ENCODE data around the gene SRGN.

Gene SRGN

GRCh38 chr10:69056129-69056528, 31.8 kb upstream of the SRGN start:
- Mint-ChIP-seq H3K27ac (peak overlapping the region; percentile 93), H3K9me3 (no peaks in the 10 kb centered on the region), H3K4me3 (peak overlapping the region; percentile 68), H3K36me3 (peaks cover 7% of the 10 kb centered on the region), H3K4me1 (peaks cover 58% of the 10 kb centered on the region)
- DNase-seq (ENCODE audit: low spot score in 2 of 2), result no peak
- ATAC-seq, result peak; percentile 60

DNA sequence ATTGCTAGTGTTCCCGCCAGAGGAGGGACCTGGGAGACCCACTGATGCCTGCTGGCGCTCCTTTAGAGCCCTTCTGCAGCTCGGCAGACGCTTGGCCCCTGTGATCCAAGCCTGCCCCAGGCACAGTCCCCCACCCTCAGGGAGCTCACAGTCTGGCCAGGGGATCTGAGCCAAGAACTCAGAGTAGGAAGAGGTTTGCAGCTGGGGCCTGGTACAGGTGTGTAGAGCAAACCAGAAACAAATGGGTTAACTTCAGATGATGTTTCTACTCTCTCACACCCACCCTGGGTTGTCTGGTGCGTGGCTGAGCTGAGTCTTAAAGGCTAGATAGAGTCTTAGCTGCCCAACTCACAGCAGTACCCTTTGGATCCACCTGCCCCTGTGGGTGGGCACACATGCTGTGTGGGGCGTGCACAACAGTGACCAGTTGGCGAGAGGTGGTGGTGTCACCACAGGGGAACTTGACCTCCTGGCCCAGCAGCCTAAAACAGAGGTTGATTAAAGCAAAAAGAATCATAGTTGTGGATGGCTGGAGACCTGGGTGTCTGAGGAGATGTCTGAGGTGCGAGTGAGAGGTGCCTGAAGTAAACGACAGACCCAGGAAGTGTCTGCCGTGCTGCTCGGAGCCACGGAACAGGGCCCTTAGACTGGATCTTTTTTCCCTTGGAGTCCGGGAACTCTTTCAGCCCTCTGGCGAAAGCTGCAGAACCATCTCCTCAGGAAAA, 31.2 kb upstream of the SRGN start:
- Mint-ChIP-seq H3K36me3 (peaks cover 1% of the 10 kb centered on the region), H3K27ac (peak overlapping the region; percentile 93), H3K4me3 (peak overlapping the region; percentile 68), H3K4me1 (peaks cover 58% of the 10 kb centered on the region), H3K9me3 (no peaks in the 10 kb centered on the region)
- ATAC-seq, result no peak
- no peak for DNase-seq (ENCODE audit: low spot score in 2 of 2)

DNA sequence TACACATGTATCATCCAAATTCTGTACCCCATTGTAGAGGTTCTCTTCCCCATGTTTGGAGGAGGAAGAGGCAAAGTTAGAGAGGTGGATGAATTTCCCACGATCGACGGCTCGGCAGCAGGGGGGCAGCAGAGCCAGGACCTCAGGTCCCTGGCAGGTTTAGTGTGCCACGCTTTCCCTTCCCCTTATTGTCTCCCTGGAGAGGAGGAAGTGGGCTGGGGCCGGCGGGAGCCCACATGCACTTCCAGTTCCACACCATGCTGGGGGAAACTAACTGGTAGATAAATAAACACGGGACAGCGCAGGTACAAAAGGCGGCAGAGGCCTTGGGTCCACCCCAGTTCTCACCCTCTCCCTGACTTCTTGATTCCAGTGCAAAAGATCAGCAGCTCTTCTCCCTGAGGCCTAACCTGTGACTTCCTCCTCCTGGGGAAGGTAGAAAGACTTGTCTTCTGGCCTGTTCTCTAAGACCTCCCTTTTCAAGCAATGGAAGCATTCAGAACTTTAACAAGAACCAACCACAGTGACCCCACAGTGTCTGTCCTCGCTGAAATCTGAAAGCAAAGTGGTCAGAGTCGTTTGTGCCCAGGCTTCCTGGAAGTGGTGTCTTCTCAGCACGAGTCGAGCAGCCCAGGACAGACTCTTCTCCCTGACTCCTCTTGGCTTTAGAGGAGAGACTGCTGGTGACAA, 30.5 kb upstream of the SRGN start:
- Mint-ChIP-seq H3K4me1 (peaks cover 58% of the 10 kb centered on the region), H3K9me3 (no peaks in the 10 kb centered on the region), H3K36me3 (no peaks in the 10 kb centered on the region), H3K4me3 (peak overlapping the region; percentile 68), H3K27ac (peak overlapping the region; percentile 93)
- DNase-seq (ENCODE audit: low spot score in 2 of 2) (no peak), ATAC-seq (peak; percentile 22)

DNA sequence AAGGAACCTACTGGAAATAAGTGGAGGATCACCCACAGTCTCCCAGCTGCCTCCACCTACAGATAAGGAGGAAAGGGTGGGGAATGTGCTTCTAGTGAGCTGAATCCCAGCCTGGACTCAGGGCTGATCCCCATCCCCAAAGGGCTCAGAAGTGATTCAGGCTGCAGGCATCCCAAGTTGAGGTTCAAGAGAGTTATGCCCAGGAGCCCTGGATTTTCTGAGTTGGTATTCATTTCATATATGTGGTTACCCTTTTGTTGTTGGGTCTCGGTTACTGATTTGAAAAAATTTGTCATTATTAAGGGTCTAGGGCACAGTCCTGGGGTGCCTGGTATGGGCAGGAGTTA, 30.0 kb upstream of the SRGN start:
- H3K4me1 Mint-ChIP-seq, result peaks cover 54% of the 10 kb centered on the region
- H3K36me3 Mint-ChIP-seq, result no peaks in the 10 kb centered on the region
- ATAC-seq (no peak), DNase-seq (ENCODE audit: low spot score in 2 of 2) (no peak)
- H3K4me3 Mint-ChIP-seq, result peak overlapping the region; percentile 68
- no peaks in the 10 kb centered on the region for H3K9me3 Mint-ChIP-seq
- peak overlapping the region; percentile 93 for H3K27ac Mint-ChIP-seq

- peaks cover 60% of the 10 kb centered on the region for H3K4me1 Mint-ChIP-seq
- ATAC-seq, result no peak
Observed at GRCh38 chr10:69060127-69060798, 27.6 kb upstream of the SRGN start.

DNA sequence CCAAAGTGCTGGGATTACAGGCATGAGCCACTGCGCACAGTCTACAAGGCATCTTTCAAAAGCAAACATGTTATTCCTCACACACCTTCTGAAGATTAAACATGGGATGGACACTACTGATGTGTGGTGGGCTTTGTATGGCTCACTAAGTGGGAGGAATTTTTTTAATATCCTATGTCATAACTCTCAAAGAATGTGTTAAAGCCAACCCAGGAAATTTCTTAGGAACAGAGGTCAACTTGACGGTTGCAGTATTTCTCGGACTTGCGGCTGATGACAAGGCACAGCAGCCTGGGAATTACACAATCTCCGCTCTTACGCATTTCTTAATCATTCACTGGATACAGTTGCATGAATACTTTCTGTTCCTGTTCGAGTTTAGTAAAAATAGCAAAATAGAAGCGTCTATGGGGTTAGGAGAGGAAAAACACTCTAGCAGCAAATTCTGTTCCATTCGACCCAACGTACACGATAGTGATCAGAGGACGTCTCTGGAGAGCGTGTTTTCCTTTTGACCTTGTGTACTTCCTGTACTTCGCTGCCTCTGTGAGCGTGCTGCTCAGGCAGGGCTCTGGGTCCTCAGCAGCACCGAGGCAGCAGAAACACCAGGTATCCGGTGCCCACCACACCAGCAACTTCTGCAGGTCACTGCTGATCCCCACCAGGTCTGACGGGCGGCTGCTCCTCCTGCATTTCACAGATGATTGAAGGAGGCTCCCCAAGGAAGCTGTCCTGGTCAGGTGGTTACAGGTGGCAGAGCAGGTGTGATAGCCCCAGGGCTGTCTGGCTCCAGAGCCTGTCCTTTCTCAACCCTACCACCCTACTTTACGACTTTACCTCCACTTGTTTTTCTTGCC, 26.4 kb upstream of the SRGN start:
- Mint-ChIP-seq H3K4me1 (peaks cover 62% of the 10 kb centered on the region), H3K27ac (peak overlapping the region; percentile 70), H3K36me3 (peaks cover 11% of the 10 kb centered on the region), H3K4me3 (peak overlapping the region; percentile 64), H3K9me3 (no peaks in the 10 kb centered on the region)
- ATAC-seq (peak; percentile 40), DNase-seq (ENCODE audit: low spot score in 2 of 2) (peak in 1 of 2 donors; percentile 57)

More at GRCh38 chr10:69060127-69060798, 27.6 kb upstream of the SRGN start:
- Mint-ChIP-seq H3K36me3 (no peaks in the 10 kb centered on the region), H3K4me3 (no peak overlapping the region), H3K9me3 (no peaks in the 10 kb centered on the region), H3K27ac (no peak overlapping the region)
- DNase-seq (ENCODE audit: low spot score in 2 of 2), result no peak

DNA sequence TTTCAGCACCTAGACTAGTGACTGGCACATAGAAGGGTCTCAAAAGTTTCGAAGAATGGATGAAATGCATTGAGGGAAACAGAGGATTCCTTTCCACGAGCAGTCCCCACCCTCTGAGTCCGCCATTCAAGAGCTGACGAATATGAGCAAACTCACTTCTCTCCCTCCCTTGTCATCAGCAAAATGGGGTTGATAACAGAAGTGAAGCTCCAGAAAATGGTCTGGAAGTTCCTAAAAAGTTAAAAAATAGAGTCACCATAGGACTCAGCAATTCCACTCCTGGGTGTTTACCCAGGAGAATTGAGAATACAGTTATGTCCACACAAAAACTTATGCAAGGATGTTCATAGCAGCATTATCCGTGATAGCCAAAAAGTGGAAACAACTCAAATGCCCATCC, 25.0 kb upstream of the SRGN start:
- Mint-ChIP-seq H3K27ac (no peak overlapping the region), H3K36me3 (peaks cover 11% of the 10 kb centered on the region), H3K4me1 (peaks cover 49% of the 10 kb centered on the region), H3K9me3 (no peaks in the 10 kb centered on the region), H3K4me3 (no peak overlapping the region)
- no peak for ATAC-seq
- no peak for DNase-seq (ENCODE audit: low spot score in 2 of 2)

DNA sequence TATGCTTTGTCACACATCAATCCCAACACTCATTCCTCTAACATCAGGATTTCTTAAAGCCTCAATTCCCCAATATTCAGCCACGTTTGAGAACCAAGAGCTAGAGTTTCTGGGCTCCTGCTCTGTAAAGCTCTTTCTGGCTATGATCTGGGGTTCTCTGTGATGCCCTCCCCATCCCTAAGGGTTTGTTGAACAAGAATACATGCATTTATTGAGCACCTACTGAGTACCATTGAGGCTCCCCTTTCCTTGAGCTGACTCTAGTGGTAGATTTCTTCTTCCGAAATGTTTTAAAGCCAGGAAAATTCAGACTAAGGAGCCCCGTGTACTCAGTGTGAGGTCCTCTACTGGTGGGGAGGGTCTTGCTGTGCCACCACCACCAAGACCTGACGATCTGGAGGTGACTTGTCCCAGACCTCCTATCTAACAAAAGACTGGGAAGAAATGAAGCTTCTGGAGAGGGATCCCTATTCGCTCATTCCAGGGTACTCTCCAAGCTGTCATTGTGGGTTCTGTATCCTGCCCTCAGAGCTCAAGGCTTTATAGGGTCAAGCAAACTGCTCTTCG, 23.1 kb upstream of the SRGN start:
- H3K4me3 Mint-ChIP-seq, result peak overlapping the region; percentile 62
- no peaks in the 10 kb centered on the region for H3K9me3 Mint-ChIP-seq
- DNase-seq (ENCODE audit: low spot score in 2 of 2), result no peak
- H3K27ac Mint-ChIP-seq, result peak overlapping the region; percentile 93
- peaks cover 11% of the 10 kb centered on the region for H3K36me3 Mint-ChIP-seq
- H3K4me1 Mint-ChIP-seq, result peaks cover 42% of the 10 kb centered on the region
- no peak for ATAC-seq

DNA sequence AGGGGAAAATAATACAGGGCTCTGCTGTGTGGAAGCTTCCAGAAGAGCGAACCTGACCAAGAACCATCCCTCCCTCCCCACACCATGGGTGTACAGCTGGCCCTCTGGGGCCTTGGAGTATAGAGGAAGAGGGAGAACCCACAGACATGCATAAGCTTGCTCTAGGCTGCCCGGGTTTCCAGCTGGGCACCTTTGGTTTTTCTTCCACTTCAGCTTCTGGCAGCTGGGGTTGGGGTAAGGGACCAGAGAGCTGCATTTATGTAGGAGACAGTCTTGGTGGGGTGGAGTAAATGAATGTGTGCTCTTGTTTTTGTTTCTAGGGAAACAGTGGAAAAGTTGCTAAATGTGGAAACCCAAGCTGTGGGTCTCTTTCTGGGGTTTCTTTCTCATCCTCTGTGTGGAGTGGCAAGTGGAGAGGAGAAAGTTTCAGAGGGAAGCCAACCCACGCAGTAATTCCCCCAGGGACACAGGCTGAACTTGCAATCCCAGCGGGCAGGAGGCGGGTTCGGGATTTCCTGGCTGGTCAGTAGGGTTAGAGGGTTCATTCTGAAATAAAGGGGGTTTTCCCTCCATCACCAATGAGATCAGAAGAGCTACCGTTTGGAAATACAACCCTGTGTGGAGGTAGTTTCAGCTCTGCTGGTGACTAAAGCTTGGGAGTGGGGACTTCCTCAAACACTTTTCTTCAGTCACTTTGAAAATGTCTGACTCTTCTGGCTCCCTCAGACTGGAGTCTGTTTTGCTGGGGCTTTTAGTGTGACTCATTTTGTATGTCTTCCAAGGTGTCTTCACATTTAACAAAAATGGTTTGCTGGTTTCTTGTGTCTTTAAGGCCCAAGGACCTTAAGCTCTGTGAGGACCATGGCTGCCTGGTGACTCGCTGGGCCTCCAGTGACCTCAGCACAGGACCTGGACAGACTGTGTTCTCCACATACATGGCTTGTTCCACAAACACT, 22.2 kb upstream of the SRGN start:
- Mint-ChIP-seq H3K4me3 (peak overlapping the region; percentile 62), H3K27ac (peak overlapping the region; percentile 93)

GRCh38 chr10:69067189-69067588, 20.7 kb upstream of the SRGN start:
- no peak for DNase-seq (ENCODE audit: low spot score in 2 of 2)
- Mint-ChIP-seq H3K4me3 (no peak overlapping the region), H3K27ac (no peak overlapping the region), H3K4me1 (peaks cover 31% of the 10 kb centered on the region), H3K36me3 (peaks cover 11% of the 10 kb centered on the region), H3K9me3 (no peaks in the 10 kb centered on the region)
- no peak for ATAC-seq

More for the DNA sequence above, 22.2 kb upstream of the SRGN start:
- H3K9me3 Mint-ChIP-seq, result no peaks in the 10 kb centered on the region
- DNase-seq (ENCODE audit: low spot score in 2 of 2) (peak; percentile 20 to 77), ATAC-seq (peak; percentile 94)
- H3K36me3 Mint-ChIP-seq, result peaks cover 11% of the 10 kb centered on the region
- peaks cover 42% of the 10 kb centered on the region for H3K4me1 Mint-ChIP-seq

DNA sequence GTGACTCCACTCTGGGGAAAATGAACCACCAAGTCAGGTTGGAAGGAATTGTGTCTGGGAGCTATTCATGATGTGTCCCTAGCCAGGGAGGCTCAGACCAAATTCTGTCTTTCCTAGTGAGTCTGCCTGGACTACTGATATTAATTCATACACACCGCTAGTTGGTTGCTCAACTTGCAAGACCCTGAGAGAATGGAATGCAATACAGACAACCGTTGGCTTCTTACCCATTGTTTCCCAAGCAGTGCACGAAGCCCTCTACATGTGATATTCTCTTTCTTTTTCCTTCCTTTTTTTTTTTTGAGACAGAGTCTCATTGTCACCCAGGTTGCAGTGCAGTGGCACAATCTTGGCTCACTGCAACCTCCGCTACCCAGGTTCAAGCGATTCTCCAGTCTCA, 19.4 kb upstream of the SRGN start:
- peaks cover 11% of the 10 kb centered on the region for H3K36me3 Mint-ChIP-seq
- no peak overlapping the region for H3K27ac Mint-ChIP-seq
- DNase-seq (ENCODE audit: low spot score in 2 of 2), result no peak
- ATAC-seq, result no peak
- no peaks in the 10 kb centered on the region for H3K9me3 Mint-ChIP-seq
- no peak overlapping the region for H3K4me3 Mint-ChIP-seq
- H3K4me1 Mint-ChIP-seq, result peaks cover 29% of the 10 kb centered on the region

GRCh38 chr10:69069090-69070042, 18.5 kb upstream of the SRGN start:
- Mint-ChIP-seq H3K36me3 (peaks cover 11% of the 10 kb centered on the region), H3K4me3 (no peak overlapping the region), H3K27ac (no peak overlapping the region), H3K4me1 (peaks cover 27% of the 10 kb centered on the region), H3K9me3 (no peaks in the 10 kb centered on the region)
- no peak for ATAC-seq
- DNase-seq (ENCODE audit: low spot score in 2 of 2), result no peak

DNA sequence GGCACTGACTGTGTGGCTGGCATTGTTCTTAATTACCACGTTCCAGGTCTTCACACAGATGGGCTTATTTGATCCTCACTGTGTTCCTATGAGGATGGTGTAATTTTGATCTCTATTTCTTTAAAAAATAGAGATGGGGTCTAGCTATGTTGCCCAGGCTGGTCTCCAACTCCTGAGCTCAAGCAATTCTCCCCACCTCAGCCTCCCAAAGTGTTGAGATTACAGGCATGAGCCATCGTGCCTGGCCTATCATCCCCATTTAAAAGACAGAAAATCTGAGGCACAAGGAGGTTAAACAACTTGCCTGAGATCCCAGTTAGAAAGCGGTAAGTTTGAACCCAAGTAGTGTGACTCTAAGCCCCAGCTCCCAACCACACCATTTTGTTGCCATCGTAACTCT, 17.0 kb upstream of the SRGN start:
- ATAC-seq, result no peak
- DNase-seq (ENCODE audit: low spot score in 2 of 2), result no peak
- no peak overlapping the region for H3K27ac Mint-ChIP-seq
- H3K36me3 Mint-ChIP-seq, result peaks cover 4% of the 10 kb centered on the region
- H3K9me3 Mint-ChIP-seq, result no peaks in the 10 kb centered on the region
- H3K4me1 Mint-ChIP-seq, result peaks cover 14% of the 10 kb centered on the region
- no peak overlapping the region for H3K4me3 Mint-ChIP-seq

Measured in stimulated activated effector memory CD8-positive, alpha-beta T cell treated with anti-CD3 and anti-CD28 coated beads, Interleukin-12 subunit alpha, Interleukin-12 subunit beta, amount 100 ng/mL, for 72 hours (primary cell).